HG03108 (cell line): ENCODE results near the gene C14orf119.
A peak's percentile ranks its signal among the peaks of the same experiment; 100 is the strongest.

ENCODE experiments used
- ATAC-seq: cut with Tn5 transposase; IDR thresholded peaks from one replicate; pipeline ENCODE4 v1.9.1; 2021; ENCODE audit warnings: moderate library complexity; ENCODE audit not compliant: unreplicated experiment

Gene C14orf119, protein sequence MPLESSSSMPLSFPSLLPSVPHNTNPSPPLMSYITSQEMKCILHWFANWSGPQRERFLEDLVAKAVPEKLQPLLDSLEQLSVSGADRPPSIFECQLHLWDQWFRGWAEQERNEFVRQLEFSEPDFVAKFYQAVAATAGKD

DNA sequence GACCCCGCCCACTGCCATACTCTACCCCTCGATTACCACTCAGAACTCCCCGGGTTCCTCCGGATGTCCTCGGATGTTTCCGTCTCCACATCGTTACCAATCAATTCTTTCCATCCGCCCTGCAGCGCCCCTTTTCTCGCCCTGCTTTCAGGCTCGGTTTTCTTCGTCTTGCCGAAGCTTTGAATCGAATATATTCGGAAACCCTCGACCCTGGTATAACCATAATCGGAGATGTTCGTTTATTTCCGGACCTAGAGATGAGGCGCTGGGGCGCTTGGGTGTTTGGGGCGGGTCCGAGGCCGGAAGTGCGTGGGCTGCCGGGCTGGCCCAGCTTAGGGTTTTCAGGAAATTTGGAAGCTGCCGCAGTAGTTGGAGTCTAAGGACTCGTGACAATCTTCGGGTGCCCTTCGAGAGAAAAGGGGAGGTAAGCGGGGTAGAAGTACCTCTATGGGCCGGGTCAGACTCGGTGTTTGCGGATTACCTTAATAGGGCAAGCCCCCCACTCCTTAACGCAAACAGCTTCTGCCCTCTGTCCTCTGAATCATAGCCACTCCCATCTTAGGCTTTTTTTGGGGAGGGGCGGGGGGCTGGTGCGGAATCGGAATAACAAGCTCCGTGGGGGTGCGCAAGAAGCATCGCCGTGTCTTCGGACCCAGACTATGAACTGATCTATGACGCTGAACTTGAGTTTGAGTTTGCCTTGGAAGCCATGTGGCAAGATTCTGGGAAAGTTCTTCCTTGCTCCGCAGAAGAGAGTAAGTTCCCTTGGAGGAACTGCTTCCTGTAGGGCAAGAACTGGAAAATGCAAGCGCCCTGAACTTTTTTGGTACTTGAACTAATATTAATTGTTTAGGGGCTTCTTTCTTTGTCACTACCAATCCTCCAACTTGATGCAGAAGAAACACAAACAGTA, at the start of gene C14orf119:
C14orf119 (plus strand) TSS at position 310 of the 913 bp plus-strand sequence. CDS start 2,154 bp downstream, outside the sequence.
- peak; percentile 89 for ATAC-seq

DNA sequence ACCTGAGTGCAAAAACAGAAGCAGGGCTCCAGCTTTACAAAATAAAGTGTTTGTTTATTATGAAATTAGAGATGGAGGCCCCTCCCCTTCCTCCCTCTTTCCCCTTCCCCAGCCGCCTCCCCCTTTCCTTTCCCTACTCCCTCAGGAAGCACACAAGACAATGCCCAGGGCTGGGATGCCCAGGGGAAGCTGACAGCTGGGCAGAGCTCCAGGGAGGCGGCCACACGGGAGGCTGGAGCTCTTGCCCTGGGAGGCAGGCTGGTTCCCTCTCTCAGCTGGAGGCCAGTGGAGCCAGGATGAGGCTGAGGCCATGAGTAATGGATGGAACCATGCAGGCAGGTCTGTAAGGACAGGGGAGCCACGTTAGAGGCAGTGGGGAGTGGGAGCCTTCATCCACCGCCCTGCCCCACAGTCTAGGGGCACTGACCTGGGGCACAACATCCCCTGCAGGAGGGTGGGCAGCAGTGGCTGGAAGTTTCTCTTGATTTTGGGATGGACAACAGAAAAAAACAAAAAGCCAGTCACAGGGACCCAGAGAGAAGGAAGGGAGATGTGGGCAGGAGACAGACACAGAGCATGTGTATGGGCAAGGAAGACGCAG, 48.2 kb upstream of the C14orf119 start:
- no peak for ATAC-seq

- no peak for ATAC-seq
Observed at GRCh38 chr14:23047751-23048693, 47.3 kb upstream of the C14orf119 start.

DNA sequence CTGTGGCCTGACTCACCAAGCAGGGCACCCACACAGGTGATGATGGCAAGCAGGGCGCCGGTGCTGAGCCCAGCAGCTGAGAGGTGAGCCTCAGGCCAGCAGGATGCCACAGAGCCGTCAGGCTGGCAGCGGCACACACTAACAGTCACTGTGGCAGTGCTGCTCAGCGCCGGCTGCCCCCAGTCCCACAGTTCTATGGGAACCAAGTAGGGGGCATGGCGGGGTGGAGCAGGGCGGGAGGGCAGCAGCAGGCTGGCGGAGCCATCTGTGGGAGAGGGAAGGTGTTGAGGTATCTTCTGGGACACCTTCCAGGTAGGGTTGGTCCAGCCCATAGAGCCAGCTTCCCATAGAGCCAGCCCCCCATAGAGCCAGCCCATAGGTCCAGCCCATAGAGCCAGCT, 46.3 kb upstream of the C14orf119 start:
- ATAC-seq, result no peak

GRCh38 chr14:23051141-23052057, 43.9 kb upstream of the C14orf119 start:
- ATAC-seq, result no peak

GRCh38 chr14:23052182-23052623, 43.1 kb upstream of the C14orf119 start:
- ATAC-seq, result no peak

- ATAC-seq, result no peak
Observed at GRCh38 chr14:23052671-23053070, 42.6 kb upstream of the C14orf119 start.

- ATAC-seq, result no peak
Observed at GRCh38 chr14:23053426-23053825, 41.9 kb upstream of the C14orf119 start.

- no peak for ATAC-seq
Observed at GRCh38 chr14:23054000-23054811, 41.1 kb upstream of the C14orf119 start.

DNA sequence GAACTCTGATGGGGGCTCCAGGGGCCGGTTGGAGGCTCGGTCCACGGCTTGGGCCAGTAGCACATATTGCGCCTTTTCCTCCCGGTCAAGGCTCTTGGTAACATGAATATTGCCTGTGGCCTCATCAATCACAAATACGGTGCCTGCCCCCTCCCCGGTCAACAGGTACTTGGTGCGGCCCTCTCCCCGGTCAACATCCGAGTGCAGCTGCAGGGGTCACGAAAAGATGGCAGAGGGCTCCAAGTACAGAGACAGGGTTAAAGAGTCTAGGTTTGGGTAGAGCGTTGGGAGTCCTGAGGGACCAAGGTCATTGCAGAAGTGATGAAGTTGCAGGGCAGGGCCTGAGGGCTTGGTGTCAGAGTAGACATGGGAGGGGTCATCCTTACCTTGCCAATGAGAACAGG, 40.2 kb upstream of the C14orf119 start:
- ATAC-seq, result no peak

- no peak for ATAC-seq
Observed at GRCh38 chr14:23055621-23056144, 39.6 kb upstream of the C14orf119 start.

DNA sequence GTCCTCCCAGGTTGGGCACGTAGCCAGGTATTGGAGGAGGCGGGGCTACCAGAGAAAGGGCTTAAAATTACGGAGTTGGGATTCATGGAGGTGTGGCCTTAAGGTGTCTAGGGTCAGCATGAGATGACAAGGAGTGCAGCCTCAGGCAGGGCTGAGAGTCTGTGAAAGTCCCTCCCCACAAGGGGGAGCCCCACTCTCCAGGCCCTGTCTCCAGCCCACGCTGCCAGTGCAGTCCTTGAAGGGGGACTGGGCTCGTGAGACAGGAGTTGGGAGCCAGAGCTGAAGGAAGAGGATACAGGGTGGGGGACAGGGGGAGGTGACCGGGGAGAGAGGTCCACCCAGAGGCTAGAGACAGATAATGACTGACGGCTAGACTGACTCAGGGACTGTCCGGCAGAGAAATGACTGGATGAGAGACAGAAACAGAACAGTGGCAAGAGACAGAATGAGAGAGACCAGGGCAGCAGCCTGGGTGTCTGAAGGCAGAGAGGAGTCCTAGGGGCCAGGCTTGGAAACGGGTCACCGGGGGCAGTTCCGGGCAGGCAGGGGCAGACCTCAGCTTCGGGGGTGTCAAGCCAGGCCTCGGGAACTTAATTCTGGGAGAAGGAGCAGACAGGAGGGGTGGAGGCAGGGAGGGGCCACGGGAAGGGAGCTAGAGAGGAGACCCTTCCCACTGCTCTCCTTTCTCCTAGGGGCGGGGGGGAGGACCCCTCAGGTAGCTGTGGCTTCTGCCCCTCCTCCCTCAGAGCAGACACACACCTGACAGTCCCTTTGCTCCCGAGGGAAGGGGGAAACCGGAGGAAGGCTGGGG, 39.0 kb upstream of the C14orf119 start:
- peak; percentile 43 for ATAC-seq

DNA sequence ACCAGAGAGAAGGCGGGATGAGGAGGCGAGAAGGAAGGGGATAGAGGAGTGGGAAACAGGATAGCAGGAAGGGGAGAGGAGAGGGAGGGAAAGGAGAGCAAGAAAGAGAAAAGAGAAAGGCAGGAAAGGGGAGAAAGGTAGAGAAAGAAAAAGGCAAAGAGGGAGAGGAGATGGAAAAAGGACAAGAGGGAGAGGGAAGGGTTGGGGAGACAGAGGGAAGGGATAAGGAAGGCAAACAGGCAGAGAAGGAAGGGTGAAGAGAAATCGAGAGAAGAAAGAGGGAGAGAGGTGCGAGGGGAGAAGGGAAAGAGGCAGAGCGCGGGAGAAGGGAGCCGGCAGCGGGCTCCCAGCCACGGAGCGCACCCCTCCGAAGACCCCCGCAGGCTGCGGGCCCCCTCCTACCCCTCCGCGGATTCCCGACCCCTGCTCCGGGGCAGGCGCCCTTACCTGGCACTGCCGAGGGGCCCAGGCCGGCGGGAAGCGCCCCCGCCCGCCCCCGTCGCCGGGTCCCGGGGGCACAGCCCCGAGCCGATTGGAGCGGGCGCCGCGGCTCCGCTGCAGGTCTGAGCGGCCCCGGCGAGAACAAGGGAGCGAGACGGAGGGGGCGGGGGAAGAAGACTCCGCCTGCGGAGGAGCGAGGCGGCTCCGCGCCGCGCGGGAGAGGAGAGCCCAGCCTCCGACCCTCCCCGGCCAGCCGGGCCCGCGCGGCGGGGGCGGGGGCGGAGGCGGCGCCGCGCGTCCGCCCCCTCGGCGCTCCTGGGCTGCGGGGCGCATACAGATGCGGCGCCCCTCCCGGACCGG, 38.1 kb upstream of the C14orf119 start, which contains the start of gene CDH24:
CDH24 (minus strand) TSS at position 565 of the 801 bp plus-strand sequence. CDS start 1,787 bp downstream, outside the sequence.
- ATAC-seq, result peak; percentile 36

GRCh38 chr14:23057757-23058653, 37.3 kb upstream of the C14orf119 start:
- peak; percentile 43 for ATAC-seq

- no peak for ATAC-seq
Observed at GRCh38 chr14:23058654-23059504, 36.4 kb upstream of the C14orf119 start.
